ENCODE results near the gene PRR36. TPM values are rescaled to one million over a fixed set of nuclear protein-coding genes. Genes with fewer than 3 reads are reported as not detected.

The PRR36 gene
- total and polyA plus RNA-seq, 2 donors (not counting 1 experiment from before 2014, with no cell fraction given) = 0.01 TPM; not detected in 1

DNA sequence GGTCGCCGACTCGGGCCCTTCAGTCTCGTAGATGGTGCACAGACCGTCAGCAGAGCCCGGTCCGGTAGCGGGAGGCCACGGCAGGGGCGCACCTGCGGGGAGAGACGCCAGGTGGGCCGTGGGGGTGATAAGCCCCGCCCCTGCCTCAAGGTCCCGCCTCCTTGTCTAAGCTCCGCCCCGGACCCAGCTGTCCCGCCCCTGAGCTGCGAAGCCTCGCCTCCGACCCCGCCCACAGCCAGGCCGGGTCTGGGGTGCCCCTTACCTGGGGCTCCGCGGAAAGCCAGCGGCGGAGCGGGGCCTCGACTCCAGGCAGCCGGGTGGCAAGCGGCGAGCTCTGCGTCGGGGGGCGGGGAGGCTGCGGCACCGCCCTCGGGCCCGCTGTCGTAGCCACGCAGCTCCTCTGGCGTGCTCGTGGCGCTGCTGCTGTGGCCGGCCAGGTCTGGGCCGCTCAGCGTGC is 4.7 kb downstream of the PRR36 start:
- H3K9ac ChIP-seq (ENCODE audit: low read length) = peak overlapping the region; percentile 74
- H3K4me3 Mint-ChIP-seq = peak overlapping the region; percentile 80

More for the DNA sequence above, 4.7 kb downstream of the PRR36 start:
- CTCF ChIA-PET = interaction anchor here (0.6 to 2.0 kb wide), 17 partner anchors 8 to 1408 kb away, joined by 3 to 15 read pairs (median 5); partner anchors contain the start of genes MAP2K7, SNAPC2, TIMM44 and TRAPPC5
- Histone ChIP-seq H2AFZ (ENCODE audit: insufficient read depth, low read depth, low read length, poor library complexity, severe bottlenecking) (peak overlapping the region; percentile 84), H3K4me3 (ENCODE audit: control extremely low read depth in 1 of 5, extremely low read depth in 1 of 5, insufficient read depth in 1 of 5, low read depth in 2 of 5, low read length in 4 of 5) (peak overlapping the region in 4 of 5 experiments; percentile 31 to 63 (median 56)), H3K4me2 (replicated peaks; ENCODE audit: low read depth, low read length, poor library complexity, severe bottlenecking) (peak overlapping the region; percentile 98), H3K79me2 (ENCODE audit: control insufficient read depth, insufficient read depth, low read length) (no peaks in the 10 kb centered on the region), H3K27me3 (replicated peaks in 1 of 4; ENCODE audit: control extremely low read depth in 1 of 4, control insufficient read depth in 3 of 4, insufficient read depth in 4 of 4, low read length in 3 of 4) (peaks cover 0 to 80% (median 24%) of the 10 kb centered on the region in 4 experiments), H4K20me1 (ENCODE audit: control insufficient read depth, insufficient read depth, low read length, poor library complexity, severe bottlenecking) (peaks cover 11% of the 10 kb centered on the region), H3K36me3 (replicated peaks in 1 of 2; ENCODE audit: control extremely low read depth in 1 of 2, control insufficient read depth in 1 of 2, extremely low read depth in 1 of 2, insufficient read depth in 2 of 2, low read length in 1 of 2) (no peaks in the 10 kb centered on the region), H3K4me1 (ENCODE audit: control insufficient read depth in 2 of 2, insufficient read depth in 2 of 2, low read length in 2 of 2) (peaks cover 43 to 50% of the 10 kb centered on the region in 2 donors), H3K9me3 (ENCODE audit: control extremely low read depth in 1 of 3, control insufficient read depth in 2 of 3, insufficient read depth in 1 of 3, low read length in 2 of 3) (peaks cover 0 to 57% (median 0%) of the 10 kb centered on the region in 3 donors), H3K27ac (ENCODE audit: low read length in 2 of 2) (no peak overlapping the region)
- H3K27me3 Mint-ChIP-seq = peaks cover 30% of the 10 kb centered on the region
- peak overlapping the region; percentile 46 for H3K27ac Mint-ChIP-seq
- H3K9me3 Mint-ChIP-seq (ENCODE audit: insufficient read depth) = peaks cover 4% of the 10 kb centered on the region
- TF ChIP-seq EZH2 (IDR thresholded peaks at IDR 0.05; ENCODE audit: borderline replicate concordance, insufficient read depth, low read depth, low read length, poor library complexity, severe bottlenecking) = no peak
- TF ChIP-seq, protein P1, sequence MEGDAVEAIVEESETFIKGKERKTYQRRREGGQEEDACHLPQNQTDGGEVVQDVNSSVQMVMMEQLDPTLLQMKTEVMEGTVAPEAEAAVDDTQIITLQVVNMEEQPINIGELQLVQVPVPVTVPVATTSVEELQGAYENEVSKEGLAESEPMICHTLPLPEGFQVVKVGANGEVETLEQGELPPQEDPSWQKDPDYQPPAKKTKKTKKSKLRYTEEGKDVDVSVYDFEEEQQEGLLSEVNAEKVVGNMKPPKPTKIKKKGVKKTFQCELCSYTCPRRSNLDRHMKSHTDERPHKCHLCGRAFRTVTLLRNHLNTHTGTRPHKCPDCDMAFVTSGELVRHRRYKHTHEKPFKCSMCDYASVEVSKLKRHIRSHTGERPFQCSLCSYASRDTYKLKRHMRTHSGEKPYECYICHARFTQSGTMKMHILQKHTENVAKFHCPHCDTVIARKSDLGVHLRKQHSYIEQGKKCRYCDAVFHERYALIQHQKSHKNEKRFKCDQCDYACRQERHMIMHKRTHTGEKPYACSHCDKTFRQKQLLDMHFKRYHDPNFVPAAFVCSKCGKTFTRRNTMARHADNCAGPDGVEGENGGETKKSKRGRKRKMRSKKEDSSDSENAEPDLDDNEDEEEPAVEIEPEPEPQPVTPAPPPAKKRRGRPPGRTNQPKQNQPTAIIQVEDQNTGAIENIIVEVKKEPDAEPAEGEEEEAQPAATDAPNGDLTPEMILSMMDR (IDR thresholded peaks at IDR 0.05) = peak; percentile 61
- peak; percentile 70 for ATAC-seq (ENCODE audit: low read depth)
- intact Hi-C loops (cut with micrococcal nuclease) = loop anchor here (1.0 to 2.0 kb wide), 3 partner anchors 34 to 73 kb away; partner anchors contain the start of genes MAP2K7 and TIMM44
- 1% methylated on average over 47 of the region's 47 CpGs for WGBS (ENCODE audit: insufficient coverage)
- DNase-seq = peak; percentile 92
- peaks cover 37% of the 10 kb centered on the region for H3K4me1 Mint-ChIP-seq
- POLR2A ChIA-PET = interaction anchor here (0.7 to 1.3 kb wide), 4 partner anchors 34 to 152 kb away, joined by 3 to 11 read pairs (median 4); partner anchors contain the start of genes MAP2K7 and TIMM44
